Urinary bladder (tissue), 4 donors: Measurements from ENCODE around the gene IQCH. TPM values are rescaled to one million over a fixed set of nuclear protein-coding genes. Genes with fewer than 3 reads are reported as not detected.
"Not testable (repeated sequence)": the region's sequence is repeated elsewhere in the genome, so short reads cannot be mapped to it uniquely, and the experiment has no call there.

Experiments
- DNase-seq: peaks from one replicate; pipeline ENCODE4 v3.0.0-alpha.2; 2015; ENCODE audit errors: extremely low spot score
- H3K27ac ChIP-seq: one replicate; pipeline ENCODE4 v1.5.1; 2013; ENCODE audit warnings: low read depth, mild to moderate bottlenecking, moderate library complexity
- H3K36me3 ChIP-seq: one replicate; pipeline ENCODE4 v1.6.1; 2013; ENCODE audit warnings: mild to moderate bottlenecking, moderate library complexity; ENCODE audit not compliant: insufficient read depth
- H3K4me1 ChIP-seq: one replicate; pipeline ENCODE4 v1.6.1; 2013; ENCODE audit warnings: mild to moderate bottlenecking, moderate library complexity; ENCODE audit not compliant: insufficient read depth
- H3K4me3 ChIP-seq: one replicate; pipeline ENCODE4 v1.5.1; 2013; ENCODE audit warnings: low read depth, low read length
- WGBS: extraction: QIAGEN DNeasy Blood & Tissue Kit; methylation state at CpG from one replicate; pipeline ENCODE4 v1.1.7; 2013; 5-methylcytosine and 5-hydroxymethylcytosine counted together
- polyA plus RNA-seq: library from polyadenylated mRNA; stranded (reverse); fragments of 200-250 nt; gene quantifications from one replicate; pipeline ENCODE4 v1.2.3, GENCODE V29; 2013
- total RNA-seq: library from RNA; depleted of rRNA; stranded (reverse); fragments of >200 nt; gene quantifications from one replicate; pipeline ENCODE4 v1.2.3, GENCODE V29; 2014
- donor health status: healthy with polysubstance abuse.
- donor health status: healthy.

IQCH gene
- total and polyA plus RNA-seq, 2 donors: 0.22 to 4.8 TPM

DNA sequence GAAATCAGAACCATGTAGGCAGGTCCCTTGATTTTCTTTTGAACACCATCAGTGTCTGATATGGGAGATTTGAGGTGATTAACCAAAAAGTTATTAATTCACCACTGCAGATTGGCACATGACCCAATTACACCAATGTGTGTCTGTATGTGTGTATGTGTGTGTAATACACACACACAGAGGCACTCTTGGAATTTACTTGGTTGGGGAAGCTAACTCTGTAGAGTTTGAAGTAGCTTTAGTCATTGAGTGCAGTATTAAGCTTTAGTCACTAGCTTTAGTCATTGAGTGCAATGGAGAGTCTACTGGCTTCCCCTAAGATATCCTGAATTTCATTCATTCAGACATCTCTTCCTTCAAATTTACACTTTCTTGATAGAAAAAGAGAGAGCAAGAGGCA lies 156.9 kb downstream of the IQCH start:
- no peak for DNase-seq
- no peak overlapping the region for H3K27ac ChIP-seq
- H3K4me3 ChIP-seq: no peak overlapping the region
- no peaks in the 10 kb centered on the region for H3K4me1 ChIP-seq
- no peaks in the 10 kb centered on the region for H3K36me3 ChIP-seq

DNA sequence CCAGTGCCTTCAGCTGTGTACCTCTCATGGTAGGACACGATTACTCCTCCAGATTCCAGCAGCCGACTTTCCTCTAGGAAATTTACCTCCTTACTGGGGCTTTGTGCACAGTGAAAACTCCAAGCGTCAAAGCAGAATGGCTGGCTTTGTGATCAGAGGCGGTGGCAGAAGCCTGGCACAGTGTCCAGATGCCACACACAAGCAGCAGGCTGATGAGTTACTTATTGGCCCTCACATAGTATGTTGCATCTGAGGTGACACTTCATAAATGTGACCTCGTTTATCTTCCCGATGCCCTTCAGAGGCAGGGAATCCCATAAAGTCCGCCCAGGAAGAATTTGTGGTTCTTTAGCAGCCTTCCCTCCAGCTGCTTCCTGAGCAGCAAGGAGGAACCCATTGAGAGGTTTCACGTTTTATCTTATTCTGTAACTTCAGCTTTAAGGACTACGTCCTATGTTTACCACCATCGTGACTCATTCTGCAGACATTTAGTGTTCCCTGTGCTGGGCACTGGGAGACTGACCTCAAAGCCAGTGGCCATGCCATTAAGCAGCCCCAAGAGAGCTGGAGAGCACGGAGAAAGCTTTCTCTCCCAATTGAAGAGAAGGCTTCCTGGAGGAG lies 159.3 kb downstream of the IQCH start:
- WGBS: 44% methylated on average over 11 of the region's 11 CpGs
- no peaks in the 10 kb centered on the region for H3K36me3 ChIP-seq
- H3K27ac ChIP-seq: no peak overlapping the region
- no peak overlapping the region for H3K4me3 ChIP-seq
- no peaks in the 10 kb centered on the region for H3K4me1 ChIP-seq
- no peak for DNase-seq

DNA sequence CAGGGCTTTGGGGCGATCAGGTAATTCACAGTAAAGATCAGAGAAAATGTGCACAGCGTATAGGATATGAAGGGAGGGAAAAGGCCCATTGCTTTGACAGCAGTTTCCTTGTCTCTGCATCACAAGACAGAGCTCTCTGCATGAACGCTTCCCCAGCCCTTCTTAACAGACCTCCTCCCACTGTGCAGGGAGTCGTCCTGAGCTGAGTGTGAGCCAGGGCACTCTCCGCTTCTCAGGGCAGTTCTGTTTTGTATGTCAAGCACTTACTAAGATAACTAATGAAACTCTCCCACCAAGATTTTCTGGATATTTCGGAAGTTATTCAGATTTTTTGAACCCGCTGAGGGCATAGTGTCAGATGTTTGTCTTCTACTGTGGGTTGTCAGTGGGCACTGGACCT lies 160.6 kb downstream of the IQCH start:
- Histone ChIP-seq H3K36me3 (no peaks in the 10 kb centered on the region), H3K27ac (no peak overlapping the region), H3K4me3 (no peak overlapping the region), H3K4me1 (no peaks in the 10 kb centered on the region)
- 91% methylated on average over 7 of the region's 7 CpGs for WGBS
- DNase-seq: no peak

DNA sequence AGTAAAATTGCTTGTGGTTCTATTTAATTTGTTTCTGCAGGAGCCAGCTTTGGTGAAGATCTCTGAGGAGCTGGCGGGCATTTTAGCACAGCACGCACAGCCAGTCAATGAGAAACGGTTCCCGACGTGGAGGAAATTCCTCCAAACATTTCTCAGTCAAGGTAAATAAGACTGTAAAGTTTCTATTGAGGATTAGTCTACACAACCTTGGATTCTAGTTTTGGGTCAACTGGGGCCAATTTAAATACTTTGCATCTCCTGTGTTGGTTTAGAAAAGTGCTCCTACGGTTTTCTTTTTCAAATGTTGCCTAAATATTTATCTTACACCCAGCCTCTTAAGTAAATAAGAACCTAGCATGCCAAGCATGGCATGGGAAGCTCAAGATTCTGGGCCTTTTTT lies 162.3 kb downstream of the IQCH start:
- Histone ChIP-seq H3K27ac (no peak overlapping the region), H3K4me3 (no peak overlapping the region), H3K4me1 (no peaks in the 10 kb centered on the region), H3K36me3 (no peaks in the 10 kb centered on the region)
- WGBS: 70% methylated on average over 6 of the region's 6 CpGs
- DNase-seq: no peak

DNA sequence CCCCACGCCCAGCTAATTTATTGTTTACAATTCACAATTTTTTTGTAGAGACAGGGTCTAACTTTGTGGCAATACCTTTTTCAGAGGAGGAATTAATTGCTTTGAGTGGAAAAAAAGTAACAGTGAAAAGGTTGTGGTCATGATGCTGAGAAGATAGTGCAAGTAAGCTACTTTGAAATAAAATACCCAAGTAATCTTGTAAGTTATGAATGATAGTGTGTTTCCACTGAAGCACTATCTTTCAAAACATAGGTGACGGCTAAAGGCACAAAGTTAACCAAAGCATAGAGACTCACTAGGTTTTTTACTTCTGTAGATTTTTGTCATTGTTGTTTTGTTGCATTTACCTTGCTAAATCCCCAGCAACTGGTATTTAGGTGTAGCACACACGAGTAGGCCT lies 165.1 kb downstream of the IQCH start:
- Histone ChIP-seq H3K4me3 (no peak overlapping the region), H3K36me3 (no peaks in the 10 kb centered on the region), H3K4me1 (no peaks in the 10 kb centered on the region), H3K27ac (no peak overlapping the region)
- no peak for DNase-seq
- WGBS: 89% methylated on average over 3 of the region's 3 CpGs

DNA sequence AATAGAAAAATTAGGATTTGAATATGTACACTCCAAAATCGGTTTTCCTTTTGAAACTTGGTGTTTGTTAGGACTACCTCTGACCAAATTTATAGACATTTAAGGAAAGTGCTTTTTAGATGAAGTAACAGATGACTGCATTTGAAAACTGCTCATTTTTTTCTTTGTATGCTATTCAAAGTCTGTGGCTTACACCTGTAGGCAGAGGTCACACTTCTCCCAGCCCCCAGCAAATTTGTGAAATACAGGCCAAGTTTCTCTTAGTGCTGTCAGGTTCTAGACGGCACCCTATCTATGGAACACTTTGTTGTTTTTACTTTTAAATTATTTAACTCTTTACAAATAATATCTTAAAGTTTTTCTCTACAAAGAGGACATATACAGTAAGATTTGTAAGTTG lies 165.6 kb downstream of the IQCH start:
- WGBS: 70% methylated on average over 2 of the region's 2 CpGs
- no peaks in the 10 kb centered on the region for H3K36me3 ChIP-seq
- no peak overlapping the region for H3K27ac ChIP-seq
- no peak overlapping the region for H3K4me3 ChIP-seq
- H3K4me1 ChIP-seq: no peaks in the 10 kb centered on the region
- DNase-seq: no peak

DNA sequence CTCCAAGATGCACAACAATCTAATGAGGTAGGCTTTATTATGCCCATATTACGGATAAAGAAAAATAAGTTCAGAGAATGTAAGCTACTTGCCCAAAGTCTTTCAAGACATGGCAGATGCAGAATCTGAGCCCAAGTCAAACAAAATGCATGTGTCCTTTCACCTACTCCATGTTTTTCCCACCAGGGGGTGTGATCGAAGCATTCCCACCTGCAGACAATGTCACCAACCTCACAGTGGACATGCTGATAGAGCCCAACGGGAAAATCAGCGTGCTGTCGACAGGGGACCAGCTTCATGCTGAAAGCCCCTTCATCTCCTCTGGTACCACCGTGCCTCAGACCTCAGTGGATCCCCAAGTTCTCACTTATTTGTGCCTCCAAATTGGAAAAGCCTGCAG lies 166.5 kb downstream of the IQCH start:
- DNase-seq: no peak
- no peaks in the 10 kb centered on the region for H3K36me3 ChIP-seq
- no peaks in the 10 kb centered on the region for H3K4me1 ChIP-seq
- no peak overlapping the region for H3K4me3 ChIP-seq
- no peak overlapping the region for H3K27ac ChIP-seq
- WGBS: 91% methylated on average over 6 of the region's 6 CpGs

DNA sequence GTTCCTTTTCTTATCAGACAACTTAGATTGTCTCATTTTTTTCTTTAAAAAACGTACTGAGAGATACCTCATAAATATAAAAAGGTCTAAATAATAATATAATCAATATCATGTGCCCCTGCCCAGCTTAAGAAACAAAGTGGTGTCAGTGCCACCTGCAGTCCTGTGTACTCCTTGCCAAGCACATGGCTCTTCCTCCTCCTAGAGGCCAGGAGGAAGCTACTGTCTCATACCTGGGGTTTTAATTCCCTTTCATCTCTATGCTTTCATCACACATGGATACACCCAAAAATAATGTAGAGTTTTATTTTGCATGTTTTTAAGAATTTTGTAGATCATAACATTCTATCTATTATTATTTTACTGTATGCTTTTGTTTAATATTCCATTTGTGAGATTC lies 167.7 kb downstream of the IQCH start:
- no peak overlapping the region for H3K27ac ChIP-seq
- no peak overlapping the region for H3K4me3 ChIP-seq
- WGBS: 78% methylated on average over 1 of the region's 1 CpG
- no peaks in the 10 kb centered on the region for H3K4me1 ChIP-seq
- no peaks in the 10 kb centered on the region for H3K36me3 ChIP-seq
- DNase-seq: no peak

DNA sequence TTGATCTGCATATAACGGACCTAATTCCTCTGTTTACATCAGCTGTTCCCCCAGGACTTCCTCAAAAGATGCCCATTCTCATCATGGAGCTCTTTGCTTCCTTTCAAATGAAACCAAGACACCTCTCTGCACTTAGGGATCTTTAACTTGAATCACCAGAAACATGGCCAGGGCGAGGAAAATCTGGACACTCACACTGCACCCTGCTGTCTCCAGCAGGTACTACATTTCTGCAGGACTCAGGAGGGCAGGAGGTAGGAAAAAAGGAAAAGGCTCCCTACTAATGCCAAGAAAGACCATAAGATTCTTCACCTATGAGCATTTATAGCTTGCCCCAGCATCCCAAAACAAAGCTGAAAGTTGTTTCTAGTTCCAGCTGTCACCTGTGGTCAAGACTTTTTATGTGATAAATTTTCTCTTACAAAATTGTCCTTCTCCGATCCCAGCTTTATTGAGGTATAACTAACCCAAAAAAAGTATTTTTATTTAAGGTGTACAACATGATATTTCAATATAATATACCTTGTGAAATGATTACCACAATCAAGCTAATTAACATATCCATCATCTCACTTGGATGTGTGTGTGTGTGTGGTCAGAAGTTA lies 179.0 kb downstream of the IQCH start:
- 59% methylated on average over 3 of the region's 3 CpGs for WGBS
- no peak for DNase-seq

DNA sequence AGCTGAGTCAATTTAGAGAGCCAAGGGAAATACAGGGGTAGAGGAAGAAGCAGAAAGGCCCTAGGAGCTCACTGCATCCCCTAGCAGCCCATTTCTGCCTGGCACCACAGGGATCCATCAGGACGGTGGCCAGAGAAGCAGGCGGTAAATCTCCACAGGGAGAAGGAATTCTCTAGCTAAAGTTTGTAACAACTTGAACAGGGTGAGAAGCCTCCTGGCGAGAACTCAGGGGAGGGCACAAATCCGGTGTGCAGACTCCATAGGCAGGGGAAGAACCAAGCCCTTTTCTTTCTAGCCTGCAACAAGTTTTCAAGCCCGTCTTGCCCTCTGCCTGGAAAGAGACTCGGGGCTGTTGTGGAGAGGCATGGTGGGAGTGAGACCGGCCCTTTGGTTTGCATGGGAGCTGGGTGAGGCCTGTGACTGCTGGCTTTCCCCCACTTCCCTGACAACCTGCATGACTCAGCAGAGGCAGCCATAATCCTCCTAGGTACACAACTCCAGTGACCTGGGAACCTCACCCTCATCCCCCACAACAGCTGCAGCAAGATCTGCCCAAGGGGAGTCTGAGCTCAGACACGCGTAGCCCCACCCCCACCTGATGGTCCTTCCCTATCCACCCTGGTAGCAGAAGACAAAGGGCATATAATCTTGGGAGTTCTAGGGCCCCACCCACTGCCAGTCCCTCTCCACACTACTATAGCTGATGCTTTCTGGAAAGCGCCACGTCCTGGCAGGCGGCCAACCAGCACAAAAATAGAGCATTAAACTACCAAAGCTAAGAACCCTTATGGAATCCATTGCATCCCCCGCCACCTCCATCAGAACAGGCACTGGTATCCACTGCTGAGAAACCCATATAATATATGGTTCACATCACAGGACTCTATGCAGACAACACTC lies 182.0 kb downstream of the IQCH start:
- not testable (repeated sequence) for H3K27ac ChIP-seq, H3K4me1 ChIP-seq, H3K36me3 ChIP-seq, DNase-seq, H3K4me3 ChIP-seq
- 88% methylated on average over 13 of the region's 13 CpGs for WGBS

More for the DNA sequence above, 179.0 kb downstream of the IQCH start:
- Histone ChIP-seq H3K36me3 (no peaks in the 10 kb centered on the region), H3K4me3 (no peak overlapping the region), H3K27ac (no peak overlapping the region), H3K4me1 (no peaks in the 10 kb centered on the region)

DNA sequence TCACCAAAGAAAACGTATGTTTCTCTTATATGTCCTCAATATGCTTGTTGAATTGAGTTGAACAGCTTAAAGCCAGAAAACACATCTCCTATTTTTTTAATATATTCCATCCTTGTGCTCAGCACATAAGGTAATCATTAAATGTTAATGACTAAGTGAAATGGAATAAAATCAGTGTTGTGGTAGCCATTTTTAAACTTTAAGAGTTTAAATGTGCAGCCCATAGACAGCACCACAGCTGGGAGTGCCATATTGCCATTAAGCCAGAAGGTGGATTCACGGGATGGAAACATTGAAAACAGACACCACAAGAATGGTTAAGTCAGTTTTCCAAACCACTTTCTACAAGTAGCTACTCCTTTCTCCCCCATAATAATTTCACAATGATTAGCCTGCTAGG lies 189.5 kb downstream of the IQCH start:
- Histone ChIP-seq H3K4me3 (no peak overlapping the region), H3K4me1 (no peaks in the 10 kb centered on the region), H3K27ac (no peak overlapping the region), H3K36me3 (no peaks in the 10 kb centered on the region)
- DNase-seq: no peak
- 76% methylated on average over 2 of the region's 2 CpGs for WGBS

DNA sequence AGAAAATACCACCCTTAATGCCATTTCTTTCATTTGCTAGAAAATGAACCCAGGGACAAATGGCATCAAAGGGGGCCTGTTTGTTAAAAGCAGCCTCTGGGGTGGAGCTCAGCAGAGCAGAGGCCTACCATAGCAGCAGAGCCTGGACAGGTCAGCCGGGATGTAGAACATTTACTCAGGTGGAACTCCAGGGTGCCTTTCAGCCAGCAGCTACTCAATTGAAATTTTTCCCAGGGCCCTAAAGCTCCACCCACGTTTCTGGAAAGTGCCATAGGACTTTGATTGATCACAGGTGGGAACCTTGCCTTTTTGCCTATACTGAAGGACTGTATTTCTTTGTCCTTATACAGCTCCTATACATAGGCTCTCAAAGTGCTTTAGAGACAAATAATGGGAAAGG lies 191.9 kb downstream of the IQCH start:
- no peak for DNase-seq

DNA sequence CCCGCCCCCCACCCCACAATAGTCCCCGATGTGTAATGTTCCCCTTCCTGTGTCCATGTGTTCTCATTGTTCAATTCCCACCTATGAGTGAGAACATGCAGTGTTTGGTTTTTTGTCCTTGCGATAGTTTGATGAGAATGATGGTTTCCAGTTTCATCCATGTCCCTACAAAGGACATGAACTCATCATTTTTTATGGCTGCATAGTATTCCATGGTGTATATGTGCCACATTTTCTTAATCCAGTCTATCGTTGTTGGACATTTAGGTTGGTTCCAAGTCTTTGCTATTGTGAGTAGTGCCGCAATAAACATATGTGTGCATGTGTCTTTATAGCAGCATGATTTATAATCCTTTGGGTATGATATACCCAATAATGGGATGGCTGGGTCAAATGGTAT lies 193.8 kb downstream of the IQCH start:
- 99% methylated on average over 4 of the region's 5 CpGs for WGBS
- H3K27ac ChIP-seq, H3K36me3 ChIP-seq: not testable (repeated sequence)

More for the DNA sequence above, 191.9 kb downstream of the IQCH start:
- Histone ChIP-seq H3K4me1 (no peaks in the 10 kb centered on the region), H3K4me3 (no peak overlapping the region), H3K27ac (no peak overlapping the region), H3K36me3 (no peaks in the 10 kb centered on the region)
- WGBS: 65% methylated on average over 2 of the region's 2 CpGs

DNA sequence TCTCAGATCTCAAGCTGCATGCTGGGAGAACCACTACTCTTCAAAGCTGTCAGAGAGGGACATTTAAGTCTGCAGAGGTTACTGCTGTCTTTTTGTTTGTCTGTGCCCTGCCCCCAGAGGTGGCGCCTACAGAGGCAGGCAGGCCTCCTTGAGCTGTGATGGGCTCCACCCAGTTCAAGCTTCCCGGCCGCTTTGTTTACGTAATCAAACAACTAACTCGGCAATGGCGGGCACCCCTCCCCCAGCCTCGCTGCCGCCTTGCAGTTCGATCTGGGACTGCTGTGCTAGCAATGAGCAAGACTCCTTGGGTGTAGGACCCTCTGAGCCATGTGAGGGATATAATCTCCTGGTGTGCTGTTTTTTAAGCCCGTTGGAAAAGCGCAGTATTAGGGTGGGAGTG lies 199.1 kb downstream of the IQCH start:
- H3K27ac ChIP-seq, H3K36me3 ChIP-seq, DNase-seq, H3K4me1 ChIP-seq, H3K4me3 ChIP-seq: not testable (repeated sequence)
- WGBS: 92% methylated on average over 11 of the region's 11 CpGs

More for the DNA sequence above, 193.8 kb downstream of the IQCH start:
- not testable (repeated sequence) for DNase-seq, H3K4me1 ChIP-seq, H3K4me3 ChIP-seq
